ENCODE results near the gene CKB. TPM values are rescaled to one million over a fixed set of nuclear protein-coding genes. Genes with fewer than 3 reads are reported as not detected.

Gene CKB
- total RNA-seq, 1 experiment from 2014 or later: 25.2 TPM

DNA sequence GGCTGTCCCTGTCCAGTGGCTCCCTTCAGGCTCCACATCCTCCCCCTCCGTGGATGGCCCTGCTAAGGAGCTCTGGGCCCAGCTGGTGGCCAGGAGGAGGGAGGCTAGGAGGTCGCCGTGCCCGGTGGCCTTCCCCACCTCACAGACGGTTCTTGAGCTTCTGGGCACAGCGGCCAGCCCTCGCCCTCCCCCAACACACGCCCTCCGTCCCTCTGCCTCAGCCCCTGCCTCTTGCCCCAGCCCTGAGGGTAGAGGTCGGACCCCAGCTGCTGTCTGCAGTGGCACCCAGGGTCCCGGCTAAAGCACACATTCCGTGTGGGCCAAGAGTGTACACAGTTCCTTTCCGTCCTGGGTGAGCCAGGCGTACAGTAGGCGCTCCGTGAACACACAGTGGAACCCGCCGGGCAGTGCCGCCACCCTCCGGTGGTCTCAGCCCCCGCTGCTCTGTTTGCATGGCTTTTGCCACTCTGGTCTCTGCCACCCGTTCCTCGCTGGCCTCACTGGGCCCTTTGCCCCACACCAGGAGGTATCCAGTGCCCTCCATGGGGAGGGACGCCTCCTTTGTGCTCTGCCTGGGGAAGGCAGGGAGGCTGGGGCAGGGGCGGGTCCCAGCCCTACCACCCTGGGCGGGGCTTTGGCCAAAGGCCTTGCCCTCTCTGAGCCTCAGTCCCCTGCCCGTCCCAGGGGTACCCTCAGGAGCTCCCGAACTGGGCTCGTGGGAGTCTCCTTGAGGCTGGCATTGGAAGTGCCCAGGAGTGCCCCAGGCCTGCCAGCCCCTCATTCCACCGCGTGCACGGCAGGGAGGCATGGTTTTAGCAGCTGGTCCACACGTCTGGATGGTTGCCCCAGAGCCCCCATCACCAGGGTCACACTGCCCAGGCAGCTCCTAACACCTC lies 19.3 kb upstream of the CKB start:
- no peak for DNase-seq (ENCODE audit: low read depth)
- in situ Hi-C loops (cut with HindIII; ENCODE audit: low pct_unique_long_range_greater_than_20kb, low sequenced_read_pairs): no loop called here

DNA sequence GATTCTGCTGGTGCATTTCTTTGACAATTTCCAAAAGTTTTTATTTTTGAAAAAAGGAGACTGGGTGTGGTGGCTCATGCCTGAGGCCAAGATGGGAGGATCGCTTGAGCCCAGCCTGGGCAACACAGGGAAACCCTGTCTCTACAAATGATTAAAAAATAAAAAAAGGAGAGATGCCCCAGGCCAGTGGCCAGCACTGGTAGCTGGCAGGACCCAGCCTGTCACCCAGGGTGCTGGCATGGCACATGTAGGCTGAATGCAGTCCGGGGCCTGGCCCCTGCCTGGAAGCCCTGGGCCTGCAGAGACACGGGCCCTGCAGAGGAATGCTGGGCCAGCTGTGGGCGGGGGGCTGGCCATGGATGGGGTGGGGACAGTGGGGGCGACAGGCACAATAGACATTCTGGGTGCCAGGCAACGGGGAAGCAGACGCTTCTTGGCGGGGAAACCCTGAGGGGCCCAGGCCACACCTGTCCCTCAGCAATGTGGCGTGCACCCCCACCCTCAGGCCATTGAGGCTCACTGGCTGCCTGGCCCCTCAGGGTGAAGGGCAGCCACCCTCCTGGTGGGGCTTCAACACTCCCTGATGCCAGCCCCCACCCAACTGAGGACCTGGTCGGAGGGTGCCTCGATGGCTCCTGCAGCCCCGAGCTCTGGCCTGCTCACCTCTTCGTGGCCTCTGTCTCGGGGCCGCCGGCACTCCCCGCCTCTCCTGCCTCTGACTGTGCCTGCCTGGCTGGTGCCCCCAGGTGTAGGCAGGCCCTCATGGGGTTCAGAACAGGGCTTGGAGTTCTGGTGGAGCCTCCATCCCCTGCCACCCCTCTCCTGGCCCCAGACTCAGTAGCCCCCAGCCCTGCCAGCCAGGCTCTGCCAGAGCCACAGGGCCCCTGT lies 18.4 kb upstream of the CKB start:
- in situ Hi-C loops (cut with HindIII; ENCODE audit: low pct_unique_long_range_greater_than_20kb, low sequenced_read_pairs): no loop called here
- no peak for DNase-seq (ENCODE audit: low read depth)

DNA sequence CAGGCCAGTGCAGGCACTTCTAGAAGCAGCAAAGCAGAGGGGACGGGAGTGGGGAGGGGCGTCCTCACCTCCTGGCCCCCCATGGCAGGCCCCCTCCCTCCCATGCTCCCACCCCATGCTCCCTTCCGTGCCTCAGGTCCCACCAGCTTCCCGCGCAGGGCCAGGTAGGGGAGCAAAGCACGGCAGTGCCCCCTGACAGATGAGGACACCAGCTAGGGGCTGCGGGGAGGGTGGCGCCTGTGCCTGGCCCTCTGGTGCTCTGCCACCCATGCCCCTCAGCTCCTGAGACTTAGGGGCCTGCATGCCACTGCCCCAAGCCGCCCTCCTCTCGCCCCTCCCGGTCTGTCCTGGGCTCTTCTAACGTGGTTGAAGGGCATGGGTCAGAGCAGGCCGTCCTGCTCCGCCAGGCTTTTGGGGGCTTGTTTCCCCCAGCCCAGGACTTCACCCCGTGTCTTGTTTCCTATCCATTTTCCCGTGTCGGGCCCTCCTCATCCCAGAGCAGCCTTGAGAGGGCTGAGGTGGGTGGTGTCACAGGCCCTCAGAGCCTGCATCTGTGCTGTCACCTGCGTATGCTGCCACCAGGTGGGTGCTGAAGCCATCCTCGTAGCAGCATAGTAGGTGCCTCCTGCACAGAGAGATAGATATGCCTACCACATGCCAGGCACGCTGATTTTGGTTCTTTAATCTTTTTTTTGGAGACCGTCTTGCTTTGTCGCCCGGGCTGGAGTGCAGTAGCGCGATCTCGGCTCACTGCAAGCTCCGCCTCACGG lies 16.6 kb upstream of the CKB start:
- DNase-seq (ENCODE audit: low read depth): no peak

DNA sequence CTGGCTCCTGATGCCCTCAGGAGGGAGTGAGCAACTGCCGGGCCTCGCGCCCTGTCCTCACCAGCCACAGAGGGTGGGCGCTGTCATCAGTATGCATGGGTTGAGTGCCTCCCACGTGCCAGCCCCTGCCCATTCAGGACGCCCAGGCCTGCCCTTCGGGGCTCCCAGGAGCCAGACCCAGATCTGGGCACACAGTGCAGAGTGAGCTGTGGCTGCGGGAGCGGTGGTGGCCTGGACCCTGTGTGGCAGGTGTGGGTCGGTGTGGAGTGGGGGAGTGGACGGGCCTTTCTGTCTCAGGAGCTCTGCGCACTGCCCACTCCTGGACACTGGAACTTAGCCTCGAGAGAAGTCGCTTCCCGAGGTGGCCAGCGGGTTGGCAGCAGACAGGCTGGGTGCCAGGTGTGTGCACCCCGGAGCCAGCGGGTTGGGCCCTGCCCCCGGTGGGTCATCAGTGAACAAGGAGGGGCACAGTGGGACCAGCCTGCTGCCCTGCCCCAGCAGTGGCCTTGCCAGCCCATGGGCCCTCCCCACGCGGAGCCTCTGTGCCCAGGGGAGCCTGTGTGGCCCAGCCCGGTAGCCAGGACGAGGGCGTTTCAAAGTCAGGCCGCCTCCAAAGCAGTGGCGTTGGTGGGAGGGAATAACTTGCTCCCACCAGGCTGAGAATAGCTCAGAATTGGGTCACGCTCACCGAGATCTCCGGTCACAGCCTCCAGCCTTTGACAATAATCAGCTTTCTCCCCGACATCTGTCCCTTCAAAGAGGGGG lies 15.8 kb upstream of the CKB start:
- no peak for DNase-seq (ENCODE audit: low read depth)
- in situ Hi-C loops (cut with HindIII; ENCODE audit: low pct_unique_long_range_greater_than_20kb, low sequenced_read_pairs): no loop called here

More for the DNA sequence above, 16.6 kb upstream of the CKB start:
- in situ Hi-C loops (cut with HindIII; ENCODE audit: low pct_unique_long_range_greater_than_20kb, low sequenced_read_pairs): no loop called here

DNA sequence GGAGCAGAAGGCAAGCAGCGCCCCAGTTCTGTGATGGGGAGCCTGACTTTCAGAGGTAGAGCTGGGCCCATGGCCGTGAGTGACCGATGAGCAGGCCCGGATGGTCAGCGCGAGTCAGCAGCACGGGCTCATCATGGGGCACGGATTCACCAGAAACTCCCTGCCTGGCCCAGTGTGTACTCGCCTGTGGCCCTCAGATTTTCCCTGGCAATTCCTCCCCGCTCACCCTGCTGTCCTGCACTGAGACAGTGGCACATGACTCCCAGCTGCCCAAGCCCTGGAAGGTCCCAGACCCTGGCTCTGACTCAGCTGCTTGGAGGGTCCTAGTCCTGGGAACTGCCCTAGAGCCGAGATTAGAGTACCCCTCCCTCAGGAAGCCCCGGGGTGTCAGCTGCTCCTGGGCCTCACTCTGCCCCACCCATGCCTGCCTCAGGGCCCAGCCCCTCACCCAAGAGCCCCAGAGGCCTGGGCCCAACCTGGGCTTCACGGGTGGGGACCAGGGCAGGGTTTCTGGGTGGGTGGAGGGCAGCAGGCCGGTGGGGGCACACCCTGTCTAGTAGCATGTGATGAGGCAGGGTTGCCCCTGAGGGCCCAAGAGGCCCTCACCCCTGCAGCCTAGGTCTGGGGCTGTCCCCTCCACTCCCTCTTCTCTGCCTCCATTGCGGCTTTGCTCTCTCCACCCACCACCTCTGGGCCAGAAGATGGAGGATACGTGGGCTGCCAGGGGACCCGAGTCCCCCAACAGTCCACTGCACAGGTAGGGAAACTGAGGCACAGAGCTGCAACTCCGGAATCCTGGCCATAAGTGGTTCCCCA lies 14.8 kb upstream of the CKB start:
- DNase-seq (ENCODE audit: low read depth): no peak

DNA sequence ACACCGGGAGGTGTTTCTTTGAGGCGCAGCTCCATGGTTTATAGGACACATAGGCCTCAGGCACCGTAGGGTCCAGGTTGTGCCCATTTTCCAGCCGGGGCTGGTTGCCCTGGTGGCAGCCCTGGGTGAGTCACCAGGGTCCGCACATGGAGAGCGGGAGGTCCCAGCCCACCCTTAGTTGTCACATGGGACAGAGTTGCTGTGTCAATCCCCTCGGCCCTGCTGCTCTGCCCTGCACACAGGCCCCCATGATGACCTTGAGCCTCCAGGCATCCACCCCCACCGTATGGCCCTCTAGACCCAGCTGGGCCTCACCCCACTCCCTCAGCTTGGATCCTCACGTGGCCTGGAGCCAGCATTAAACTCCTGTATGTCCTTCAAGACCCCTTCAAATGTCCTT lies 14.1 kb upstream of the CKB start:
- no peak for DNase-seq (ENCODE audit: low read depth)
- in situ Hi-C loops (cut with HindIII; ENCODE audit: low pct_unique_long_range_greater_than_20kb, low sequenced_read_pairs): no loop called here

More for the DNA sequence above, 14.8 kb upstream of the CKB start:
- in situ Hi-C loops (cut with HindIII; ENCODE audit: low pct_unique_long_range_greater_than_20kb, low sequenced_read_pairs): no loop called here

DNA sequence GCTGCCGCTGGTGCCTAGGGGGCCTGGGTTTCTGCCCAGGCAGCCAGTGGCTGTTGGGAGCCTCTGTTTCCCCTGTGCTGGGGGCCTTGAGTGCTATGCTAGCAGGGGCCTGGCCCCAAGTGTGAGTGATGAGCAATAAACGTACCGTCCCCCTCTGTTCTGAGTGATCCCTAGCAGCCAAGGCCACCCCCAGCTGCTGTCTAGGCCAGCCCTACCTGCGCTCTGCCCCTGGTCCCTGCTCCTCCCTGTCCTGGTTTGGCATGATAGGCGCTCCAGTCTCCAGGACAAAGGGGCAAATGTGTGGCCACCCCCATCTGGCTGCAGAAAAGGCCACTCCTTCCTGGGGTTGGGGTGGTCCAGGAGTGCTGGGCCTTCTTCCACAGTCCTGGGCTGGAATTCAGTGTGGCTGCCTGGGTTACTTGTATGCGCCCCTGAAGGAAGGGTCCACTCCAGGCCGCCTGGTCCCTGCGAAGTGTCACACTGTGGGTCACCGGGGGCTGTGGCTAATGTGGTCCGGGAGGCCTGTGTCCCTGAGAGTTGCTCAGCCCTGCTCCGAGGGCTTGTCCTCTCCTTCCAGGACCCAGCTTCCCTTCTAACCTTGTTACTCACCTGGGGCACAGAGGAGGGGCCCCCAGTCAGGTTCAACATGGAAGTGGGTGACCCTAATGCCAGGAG lies 13.4 kb upstream of the CKB start:
- DNase-seq (ENCODE audit: low read depth): no peak
- in situ Hi-C loops (cut with HindIII; ENCODE audit: low pct_unique_long_range_greater_than_20kb, low sequenced_read_pairs): no loop called here

DNA sequence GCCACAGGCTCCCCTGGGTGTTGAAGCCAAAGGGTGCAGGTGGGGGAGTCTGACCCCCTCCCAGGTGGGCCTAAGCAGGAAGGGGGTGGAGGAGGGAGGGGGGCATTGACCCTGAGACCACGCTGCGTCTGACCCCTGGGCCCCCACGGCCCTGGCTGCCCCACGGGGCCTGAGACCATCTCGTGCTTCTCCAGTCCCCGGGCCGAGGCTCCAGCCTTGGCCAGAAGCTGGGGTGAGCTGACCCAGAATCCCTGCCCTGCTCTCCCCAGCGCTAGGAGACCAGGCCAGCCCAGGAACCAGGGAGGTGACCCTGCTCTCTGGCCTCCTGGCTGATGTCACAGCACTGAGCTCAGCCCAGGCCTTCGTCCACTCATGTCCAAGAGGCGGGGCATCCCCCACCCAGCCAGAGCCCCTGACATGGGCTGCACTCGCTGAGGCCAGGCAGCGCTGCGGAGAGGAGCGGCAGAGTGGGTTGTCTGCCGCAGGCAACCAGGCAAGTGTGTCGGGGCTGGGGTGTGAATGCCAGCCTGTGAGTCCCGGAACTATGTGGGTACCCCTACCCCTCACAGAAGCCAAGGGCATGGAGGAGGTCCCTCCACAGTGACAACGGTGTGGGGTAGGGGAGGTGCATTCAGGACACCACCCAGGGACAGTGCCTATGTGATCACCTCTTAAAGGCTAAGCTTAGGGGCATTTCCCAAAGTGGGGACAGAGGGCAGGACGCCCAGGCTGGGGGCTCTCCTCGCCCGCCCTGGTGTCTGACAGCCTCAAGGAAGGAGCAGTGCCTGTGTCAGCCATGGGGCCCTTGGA lies 12.7 kb upstream of the CKB start:
- in situ Hi-C loops (cut with HindIII; ENCODE audit: low pct_unique_long_range_greater_than_20kb, low sequenced_read_pairs): no loop called here
- DNase-seq (ENCODE audit: low read depth): no peak

DNA sequence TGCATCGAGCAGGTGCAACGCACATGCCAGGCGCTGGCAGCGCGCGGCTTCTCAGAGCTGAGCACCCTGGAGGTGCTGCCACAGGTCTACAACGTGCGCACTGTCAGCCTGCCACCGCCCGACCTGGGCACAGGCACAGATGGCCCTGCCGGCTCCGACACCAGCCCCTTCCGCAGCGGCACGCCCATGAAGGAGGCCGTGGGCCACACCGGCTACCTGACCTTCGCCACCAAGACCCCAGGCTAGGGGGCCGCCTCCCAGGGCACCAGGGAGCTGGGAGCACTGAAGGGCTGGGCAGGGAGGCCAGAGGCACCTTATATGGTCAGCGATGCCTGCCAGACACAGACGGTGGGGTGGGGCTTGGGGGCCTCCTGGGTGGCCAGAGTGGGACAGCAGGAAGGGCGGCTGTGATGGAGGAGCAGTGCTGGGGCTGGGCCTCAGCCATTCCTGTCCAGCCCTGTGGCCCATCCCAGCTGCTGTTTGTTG lies 12.0 kb upstream of the CKB start:
- no peak for DNase-seq (ENCODE audit: low read depth)
- in situ Hi-C loops (cut with HindIII; ENCODE audit: low pct_unique_long_range_greater_than_20kb, low sequenced_read_pairs): no loop called here

DNA sequence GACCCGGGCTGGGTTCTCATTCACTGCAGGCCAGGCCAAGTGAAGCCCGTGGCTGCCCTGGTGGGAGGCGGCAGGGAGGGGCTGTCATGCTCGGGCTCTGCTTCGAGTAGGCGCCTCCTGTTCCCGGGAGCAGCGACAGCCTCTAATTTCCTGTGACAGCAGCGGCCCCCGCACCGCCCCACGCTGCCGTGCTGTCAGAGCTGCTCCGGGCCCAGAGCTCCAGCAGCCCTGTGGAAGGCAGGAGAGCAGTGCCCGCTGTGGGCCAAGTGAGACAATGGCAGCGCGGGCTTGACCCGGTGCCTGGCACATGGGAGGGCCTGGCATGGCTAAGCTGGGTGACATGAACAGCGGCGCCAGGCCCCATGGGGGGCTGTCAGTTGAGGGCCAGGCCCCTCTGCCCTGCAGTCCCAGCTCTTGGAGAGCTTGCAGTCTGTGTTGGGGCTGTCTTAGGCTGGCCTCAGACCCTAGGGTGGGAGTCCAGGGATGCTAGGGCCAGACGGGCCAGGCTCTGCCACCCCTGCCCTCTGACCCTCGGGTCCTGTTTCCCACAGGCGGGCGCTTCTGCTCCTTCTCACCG lies 11.5 kb upstream of the CKB start:
- no peak for DNase-seq (ENCODE audit: low read depth)
- in situ Hi-C loops (cut with HindIII; ENCODE audit: low pct_unique_long_range_greater_than_20kb, low sequenced_read_pairs): no loop called here

DNA sequence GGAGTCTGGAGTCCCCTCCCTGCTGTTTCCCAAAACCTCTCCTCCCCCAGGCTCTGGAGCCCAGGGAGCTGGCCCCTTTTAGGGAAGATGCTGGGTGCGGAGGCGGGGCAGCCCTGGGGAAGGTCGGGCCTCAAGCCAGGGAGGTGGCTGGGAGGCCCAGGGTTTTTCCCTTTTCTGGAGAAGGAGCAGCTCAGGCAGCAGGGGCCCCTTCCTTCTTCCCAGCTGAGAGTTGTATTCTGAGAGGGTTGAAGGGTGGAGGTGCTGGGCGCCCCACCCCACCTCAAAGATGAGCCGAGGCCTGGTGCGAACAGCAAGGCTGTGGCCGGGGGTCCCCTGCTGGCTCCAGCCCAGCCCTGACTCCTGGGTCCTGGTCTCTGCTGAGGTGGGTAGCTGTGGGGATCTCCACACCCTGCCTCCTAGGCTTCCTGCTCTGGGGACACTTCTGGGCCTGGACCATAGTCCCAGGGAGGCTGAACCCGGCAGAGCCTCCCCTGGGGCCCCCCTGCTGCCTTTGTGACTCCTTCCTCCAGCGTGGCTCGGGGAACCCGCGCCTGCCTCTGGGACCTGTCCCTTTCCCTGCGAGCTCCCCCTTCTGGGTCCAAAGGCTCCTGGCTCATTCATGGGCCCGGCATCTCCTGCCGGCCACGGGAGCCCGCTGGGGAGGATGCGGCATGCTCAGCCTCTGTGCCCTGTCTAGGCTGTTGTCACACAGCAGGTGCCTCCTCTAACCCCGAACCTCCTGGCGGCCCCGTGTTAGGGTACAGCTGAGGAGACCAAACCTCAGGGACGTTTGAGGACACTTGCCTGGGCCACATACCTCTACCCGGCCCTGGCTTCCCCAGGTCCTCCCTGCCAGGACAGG lies 10.7 kb upstream of the CKB start:
- in situ Hi-C loops (cut with HindIII; ENCODE audit: low pct_unique_long_range_greater_than_20kb, low sequenced_read_pairs): no loop called here

DNA sequence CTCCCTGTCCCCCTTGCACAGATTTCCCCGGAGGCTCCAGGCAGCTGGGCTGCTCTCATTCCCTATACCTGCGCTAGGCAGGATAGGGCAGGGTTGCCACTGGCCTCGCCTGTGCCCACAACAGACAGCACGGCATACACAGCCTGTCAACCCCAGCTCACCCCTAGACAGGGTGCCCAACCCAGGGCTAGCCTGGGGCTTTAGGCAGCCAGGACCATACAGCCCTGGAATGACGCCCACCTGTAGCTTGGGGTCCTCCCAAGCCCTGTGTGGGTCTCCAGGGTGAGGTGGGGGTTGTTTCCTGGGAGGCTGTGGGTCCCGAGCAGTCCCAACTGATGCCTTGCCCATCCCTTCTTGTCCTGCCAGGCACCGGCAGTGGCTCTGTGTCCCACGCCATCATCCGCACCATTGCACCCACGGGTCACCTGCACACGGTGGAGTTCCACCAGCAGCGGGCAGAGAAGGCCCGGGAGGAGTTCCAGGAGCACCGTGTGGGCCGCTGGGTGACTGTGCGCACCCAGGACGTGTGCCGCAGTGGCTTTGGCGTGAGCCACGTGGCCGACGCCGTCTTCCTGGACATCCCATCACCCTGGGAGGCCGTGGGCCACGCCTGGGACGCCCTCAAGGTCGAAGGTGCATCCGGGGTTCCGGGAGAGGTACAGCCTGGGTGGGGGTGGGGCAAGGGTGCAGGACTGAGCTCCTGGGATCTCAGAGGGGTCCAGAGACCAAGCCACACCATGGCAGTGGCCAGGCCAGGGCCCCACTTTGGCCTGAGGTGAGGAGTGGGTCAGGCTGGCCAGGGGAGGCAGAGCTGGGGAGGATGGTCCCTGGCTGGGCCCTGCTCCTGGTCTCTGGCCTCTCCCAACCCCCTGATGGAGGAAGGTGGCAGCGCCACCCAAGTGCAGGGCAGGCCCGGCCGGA lies 9.8 kb upstream of the CKB start:
- in situ Hi-C loops (cut with HindIII; ENCODE audit: low pct_unique_long_range_greater_than_20kb, low sequenced_read_pairs): no loop called here
- no peak for DNase-seq (ENCODE audit: low read depth)

More for the DNA sequence above, 10.7 kb upstream of the CKB start:
- DNase-seq (ENCODE audit: low read depth): no peak

DNA sequence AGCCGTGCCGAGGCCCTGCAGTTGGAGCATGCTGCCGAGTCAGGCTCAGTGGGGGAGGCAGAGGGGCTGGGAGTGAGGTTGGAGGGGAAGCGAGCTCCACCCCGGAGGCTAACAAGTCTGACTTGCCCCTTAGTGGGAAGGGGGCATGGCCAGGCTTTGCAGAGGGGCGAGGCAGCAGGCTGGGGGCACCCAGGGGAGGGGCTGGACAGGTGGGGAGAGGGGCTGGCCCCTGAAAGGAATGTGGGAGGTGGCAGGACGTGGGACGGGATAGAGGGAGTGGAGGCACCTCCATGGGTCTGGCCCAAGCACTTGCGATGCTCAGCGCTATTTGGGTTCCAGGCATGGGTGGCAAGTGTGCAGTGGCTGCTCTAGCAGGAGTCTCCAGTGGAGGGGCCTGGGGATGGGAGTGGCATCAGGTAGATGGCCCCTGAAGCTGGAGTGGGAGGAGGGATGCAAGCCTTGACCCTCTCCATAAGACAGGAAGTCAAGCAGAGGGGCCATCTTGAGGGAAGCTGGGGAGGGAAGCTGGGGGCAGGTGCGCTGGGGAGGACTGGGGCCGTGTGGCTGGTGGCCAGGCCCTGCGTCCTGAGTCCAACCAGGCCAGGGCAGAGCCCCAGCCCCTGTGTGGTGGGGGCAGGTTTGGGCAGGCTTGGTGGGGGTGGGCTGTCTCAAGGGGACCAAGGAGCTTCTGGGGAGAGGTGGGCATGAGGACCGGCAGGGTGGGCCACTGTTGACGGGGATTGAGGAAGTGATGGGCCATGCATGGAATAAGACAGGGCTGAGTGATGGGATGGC lies 9.0 kb upstream of the CKB start:
- in situ Hi-C loops (cut with HindIII; ENCODE audit: low pct_unique_long_range_greater_than_20kb, low sequenced_read_pairs): no loop called here
- no peak for DNase-seq (ENCODE audit: low read depth)

All from Caki2 (cell line).